Parathyroid adenoma (tissue), 2 donors: ENCODE measurements around the gene BRD4.

Source experiments
- H2AFZ ChIP-seq: fragments of 300-600 bp; sonication (generic); one replicate; pipeline ENCODE4 v1.7.0; 2017; ENCODE audit warnings: antibody characterized with exemption, mild to moderate bottlenecking
- H3K27ac ChIP-seq: fragments of 300-600 bp; sonication (generic); one replicate; pipeline ENCODE4 v1.7.0; 2017
- H3K27me3 ChIP-seq: fragments of 300-600 bp; sonication (generic); one replicate; pipeline ENCODE4 v1.7.0; 2017; ENCODE audit warnings: low read length; ENCODE audit not compliant: control insufficient read depth, insufficient read depth
- H3K36me3 ChIP-seq: fragments of 300-600 bp; sonication (generic); one replicate; pipeline ENCODE4 v1.7.0; 2017; ENCODE audit warnings: low read length; ENCODE audit not compliant: control insufficient read depth, insufficient read depth
- H3K4me1 ChIP-seq: fragments of 300-600 bp; sonication (generic); one replicate; pipeline ENCODE4 v1.7.0; 2017; ENCODE audit warnings: control low read depth
- H3K4me2 ChIP-seq: fragments of 300-600 bp; sonication (generic); one replicate; pipeline ENCODE4 v1.7.0; 2017; ENCODE audit warnings: low read length
- H3K4me3 ChIP-seq: fragments of 300-600 bp; sonication (generic); one replicate; pipeline ENCODE4 v1.7.0; 2017; ENCODE audit warnings: low read depth, low read length
- H3K79me2 ChIP-seq: fragments of 300-600 bp; sonication (generic); one replicate; pipeline ENCODE4 v1.7.0; 2017; ENCODE audit warnings: control low read depth
- H3K9ac ChIP-seq: fragments of 300-600 bp; sonication (generic); one replicate; pipeline ENCODE4 v1.7.0; 2017; ENCODE audit warnings: mild to moderate bottlenecking
- H3K9me3 ChIP-seq: fragments of 300-600 bp; sonication (generic); one replicate; pipeline ENCODE4 v1.7.0; 2017; ENCODE audit warnings: low read length; ENCODE audit not compliant: control insufficient read depth
- TF ChIP-seq, protein P1 (sequence below): fragments of 300-600 bp; sonication (generic); IDR thresholded peaks from one replicate; pipeline ENCODE4 v1.7.0; 2017; ENCODE audit warnings: antibody characterized with exemption, mild to moderate bottlenecking
- donor health status: primary hyperparathyroidism.

Gene BRD4

DNA sequence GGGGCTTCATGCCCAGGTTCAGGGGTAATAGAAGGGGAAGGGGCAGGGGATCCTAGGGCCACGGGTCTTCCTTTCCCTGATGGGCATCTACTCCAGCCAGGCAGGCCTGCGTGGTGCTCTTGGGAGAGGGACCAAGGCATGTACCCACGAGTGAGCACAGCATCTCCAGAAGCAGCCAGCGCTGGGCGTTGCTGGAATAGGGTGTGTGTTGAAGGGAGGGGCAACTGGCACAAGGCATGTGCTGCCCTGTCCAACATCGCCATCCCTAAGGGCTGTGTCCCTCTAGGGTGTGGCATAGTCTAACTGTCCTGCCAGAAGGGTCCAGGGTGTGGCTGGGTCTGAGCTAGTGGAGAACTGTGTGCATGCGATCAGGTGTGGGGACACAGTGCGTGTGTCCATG lies 134.4 kb downstream of the BRD4 start:
- no peak overlapping the region for H2AFZ ChIP-seq
- H3K4me1 ChIP-seq: peaks cover 7% of the 10 kb centered on the region
- TF ChIP-seq, protein P1, sequence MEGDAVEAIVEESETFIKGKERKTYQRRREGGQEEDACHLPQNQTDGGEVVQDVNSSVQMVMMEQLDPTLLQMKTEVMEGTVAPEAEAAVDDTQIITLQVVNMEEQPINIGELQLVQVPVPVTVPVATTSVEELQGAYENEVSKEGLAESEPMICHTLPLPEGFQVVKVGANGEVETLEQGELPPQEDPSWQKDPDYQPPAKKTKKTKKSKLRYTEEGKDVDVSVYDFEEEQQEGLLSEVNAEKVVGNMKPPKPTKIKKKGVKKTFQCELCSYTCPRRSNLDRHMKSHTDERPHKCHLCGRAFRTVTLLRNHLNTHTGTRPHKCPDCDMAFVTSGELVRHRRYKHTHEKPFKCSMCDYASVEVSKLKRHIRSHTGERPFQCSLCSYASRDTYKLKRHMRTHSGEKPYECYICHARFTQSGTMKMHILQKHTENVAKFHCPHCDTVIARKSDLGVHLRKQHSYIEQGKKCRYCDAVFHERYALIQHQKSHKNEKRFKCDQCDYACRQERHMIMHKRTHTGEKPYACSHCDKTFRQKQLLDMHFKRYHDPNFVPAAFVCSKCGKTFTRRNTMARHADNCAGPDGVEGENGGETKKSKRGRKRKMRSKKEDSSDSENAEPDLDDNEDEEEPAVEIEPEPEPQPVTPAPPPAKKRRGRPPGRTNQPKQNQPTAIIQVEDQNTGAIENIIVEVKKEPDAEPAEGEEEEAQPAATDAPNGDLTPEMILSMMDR: no peak
- no peak overlapping the region for H3K4me2 ChIP-seq
- H3K36me3 ChIP-seq: no peaks in the 10 kb centered on the region
- no peak overlapping the region for H3K27ac ChIP-seq
- H3K27me3 ChIP-seq: no peaks in the 10 kb centered on the region
- no peaks in the 10 kb centered on the region for H3K79me2 ChIP-seq
- H3K9me3 ChIP-seq: no peaks in the 10 kb centered on the region
- H3K9ac ChIP-seq: no peak overlapping the region
- H3K4me3 ChIP-seq: no peak overlapping the region

DNA sequence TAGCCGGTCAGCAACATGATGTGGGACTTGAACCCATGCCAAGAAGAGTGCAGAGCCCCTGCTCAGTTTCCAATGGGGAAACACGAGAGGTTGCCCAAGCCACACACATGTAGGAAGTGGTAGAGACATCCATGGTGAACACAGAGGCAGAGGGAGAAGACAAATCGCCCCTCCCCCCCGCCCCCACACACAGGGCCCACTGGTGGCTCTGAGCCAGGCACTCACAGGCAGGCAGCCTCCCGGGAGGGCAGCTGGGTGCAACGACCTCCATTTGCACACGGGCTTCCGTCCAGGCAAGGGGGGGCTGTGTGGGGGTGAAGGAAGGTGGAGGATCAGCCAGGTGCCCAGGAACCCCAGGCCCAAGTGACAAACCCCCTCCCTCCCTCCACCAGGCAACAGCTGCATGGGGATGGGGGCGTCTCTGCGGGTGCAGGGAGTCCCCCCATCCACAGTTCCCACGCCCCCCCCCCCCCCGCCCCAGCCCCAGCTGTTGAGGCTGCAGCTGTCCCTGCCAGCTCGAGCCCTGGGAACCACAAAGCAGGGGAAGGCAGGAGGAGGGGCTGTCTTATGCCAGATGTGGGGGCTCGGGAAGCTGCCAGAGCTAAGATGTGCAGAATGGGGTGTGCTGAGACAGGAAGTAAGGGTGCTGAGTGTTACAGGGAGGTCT lies 134.9 kb downstream of the BRD4 start:
- Histone ChIP-seq H3K4me1 (peaks cover 7% of the 10 kb centered on the region), H3K4me3 (no peak overlapping the region), H2AFZ (no peak overlapping the region), H3K9me3 (no peaks in the 10 kb centered on the region), H3K79me2 (no peaks in the 10 kb centered on the region), H3K27ac (no peak overlapping the region), H3K36me3 (no peaks in the 10 kb centered on the region), H3K4me2 (no peak overlapping the region), H3K27me3 (no peaks in the 10 kb centered on the region), H3K9ac (no peak overlapping the region)
- TF ChIP-seq, protein P1: no peak

DNA sequence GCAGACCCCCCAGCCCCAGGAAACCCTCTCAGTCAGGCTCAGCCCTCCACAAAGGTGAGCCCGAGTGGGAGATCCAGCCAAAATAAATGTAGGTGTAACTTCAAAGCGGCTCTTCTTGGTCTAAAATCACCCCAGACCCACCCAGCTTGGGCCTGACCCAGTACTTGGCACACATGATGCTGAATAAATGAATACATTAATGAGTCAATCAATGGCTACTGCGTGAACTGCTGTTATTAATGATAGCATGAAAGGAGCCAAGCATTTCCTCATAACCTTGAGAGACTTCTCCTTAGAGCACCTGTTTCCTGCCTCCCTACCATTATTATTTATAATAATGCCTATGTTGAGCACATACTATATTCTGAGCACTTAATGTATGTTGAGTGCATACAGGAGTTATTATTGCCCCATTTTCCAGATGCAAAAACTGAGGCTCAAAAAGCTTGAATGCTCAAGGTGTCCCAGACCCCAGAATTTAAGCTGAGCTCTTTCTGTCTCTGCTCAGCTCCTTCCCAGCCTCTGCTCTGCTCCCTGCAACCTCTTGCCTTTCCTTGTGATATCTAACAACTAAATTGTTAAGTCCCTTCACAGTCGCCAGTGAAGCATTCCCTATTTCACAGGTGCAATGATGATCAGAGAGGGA lies 135.9 kb downstream of the BRD4 start:
- TF ChIP-seq, protein P1: no peak

DNA sequence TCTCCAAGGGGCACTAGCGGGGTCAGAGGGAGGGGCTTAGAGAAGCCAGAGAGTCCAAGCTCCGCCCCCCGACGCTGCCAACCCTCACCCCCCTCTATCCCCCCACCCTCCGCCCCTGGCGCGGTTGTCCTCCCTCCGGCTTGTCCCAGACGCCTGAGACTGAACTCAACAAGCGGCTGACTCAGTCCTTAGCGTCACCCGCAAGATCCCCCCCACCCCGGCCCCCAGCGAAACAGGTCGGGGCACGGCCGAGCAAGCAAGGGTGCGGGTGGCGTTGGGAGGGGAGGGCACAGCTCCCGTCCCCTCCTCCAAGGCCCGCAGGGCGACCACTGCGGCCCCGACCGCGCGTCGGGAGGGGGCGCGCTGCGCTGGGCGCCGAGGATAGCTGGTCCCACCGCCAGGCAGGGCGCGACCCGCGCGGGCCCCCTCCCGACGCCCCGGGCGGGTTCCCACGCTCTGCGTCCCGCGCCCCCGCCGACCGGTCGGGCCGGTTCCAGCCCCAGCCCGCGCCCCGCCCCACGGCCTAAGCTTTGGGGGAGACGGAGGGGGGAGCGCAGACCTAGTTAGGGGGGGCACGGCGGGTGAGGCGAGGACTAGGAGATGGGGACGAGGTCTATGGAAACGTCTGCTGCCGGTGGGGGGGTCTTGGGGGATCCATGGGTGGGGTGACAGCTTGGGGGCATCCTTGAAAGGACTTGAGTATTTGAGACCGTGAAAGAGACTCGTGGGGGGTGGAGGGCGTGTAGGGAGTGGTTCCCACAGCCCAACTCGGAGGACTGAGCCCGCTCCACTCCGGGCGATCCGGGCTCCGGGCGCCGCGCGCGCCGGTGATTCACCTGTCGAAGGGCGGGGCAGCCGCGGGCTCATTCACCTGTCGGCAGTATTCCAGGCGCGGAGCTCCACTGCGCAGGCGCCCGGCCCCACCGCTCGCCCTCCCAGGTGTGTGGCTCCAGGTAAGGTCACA lies 136.7 kb downstream of the BRD4 start:
- no peaks in the 10 kb centered on the region for H3K36me3 ChIP-seq
- H3K79me2 ChIP-seq: no peaks in the 10 kb centered on the region
- peak overlapping the region; percentile 27 for H3K27ac ChIP-seq
- H3K4me3 ChIP-seq: peak overlapping the region; percentile 52
- H2AFZ ChIP-seq: peak overlapping the region; percentile 55
- H3K4me2 ChIP-seq: peak overlapping the region; percentile 81
- H3K9ac ChIP-seq: no peak overlapping the region
- no peaks in the 10 kb centered on the region for H3K27me3 ChIP-seq
- TF ChIP-seq, protein P1: peak; percentile 23
- H3K9me3 ChIP-seq: no peaks in the 10 kb centered on the region
- H3K4me1 ChIP-seq: peaks cover 7% of the 10 kb centered on the region

More for the DNA sequence above, 135.9 kb downstream of the BRD4 start:
- Histone ChIP-seq H3K9me3 (no peaks in the 10 kb centered on the region), H2AFZ (peak overlapping the region; percentile 55), H3K27ac (no peak overlapping the region), H3K36me3 (no peaks in the 10 kb centered on the region), H3K79me2 (no peaks in the 10 kb centered on the region), H3K9ac (no peak overlapping the region), H3K27me3 (no peaks in the 10 kb centered on the region), H3K4me3 (peak overlapping the region; percentile 44), H3K4me1 (peaks cover 7% of the 10 kb centered on the region), H3K4me2 (peak overlapping the region; percentile 81)
